ENCODE results near the gene GTF2IRD1. TPM values are rescaled to one million over a fixed set of nuclear protein-coding genes. Genes with fewer than 3 reads are reported as not detected.
"Not testable (repeated sequence)": the region's sequence is repeated elsewhere in the genome, so short reads cannot be mapped to it uniquely, and the experiment has no call there.

GTF2IRD1 gene
- total RNA-seq, 1 experiment from 2014 or later = 34.3 TPM

- Histone ChIP-seq H3K4me2 (ENCODE audit: insufficient read depth, insufficient read length, low read length) (no peak overlapping the region), H3K4me1 (ENCODE audit: insufficient read depth, low read length) (no peaks in the 10 kb centered on the region), H2AK5ac (ENCODE audit: insufficient read length, low read length) (no peak overlapping the region), H3K23me2 (ENCODE audit: insufficient read length, low read depth, low read length, poor library complexity, severe bottlenecking) (no peaks in the 10 kb centered on the region), H3K14ac (ENCODE audit: insufficient read depth, low read length) (no peak overlapping the region), H3T11ph (ENCODE audit: low read length) (no peak overlapping the region), H3K27ac (ENCODE audit: insufficient read length, low read depth, low read length) (no peak overlapping the region), H3K18ac (ENCODE audit: insufficient read length, low read depth, low read length) (no peak overlapping the region), H2BK5ac (ENCODE audit: insufficient read length, low read length) (no peak overlapping the region), H3K9ac (ENCODE audit: extremely low read depth, insufficient read length, low read length) (no peak overlapping the region), H3K79me1 (ENCODE audit: insufficient read depth, low read depth, low read length, poor library complexity, severe bottlenecking) (no peaks in the 10 kb centered on the region), H3K27me3 (ENCODE audit: insufficient read depth, low read length) (no peaks in the 10 kb centered on the region), H4K91ac (ENCODE audit: insufficient read length, low read depth, low read length) (no peak overlapping the region), H2AFZ (ENCODE audit: low read length) (no peak overlapping the region), H2BK12ac (ENCODE audit: insufficient read length, low read depth, low read length) (no peak overlapping the region), H2BK20ac (ENCODE audit: low read depth, low read length, poor library complexity, severe bottlenecking) (no peak overlapping the region), H3K4ac (ENCODE audit: low read depth, low read length) (no peak overlapping the region), H4K8ac (replicated peaks; ENCODE audit: insufficient read length, low read depth, low read length) (no peak overlapping the region), H4K5ac (ENCODE audit: insufficient read length, low read depth, low read length) (no peak overlapping the region), H4K20me1 (ENCODE audit: control insufficient read depth, insufficient read depth, insufficient read length) (no peaks in the 10 kb centered on the region), H3K56ac (ENCODE audit: insufficient read length, low read depth, low read length) (no peak overlapping the region), H2BK15ac (ENCODE audit: low read depth, low read length) (no peak overlapping the region), H3K9me3 (ENCODE audit: control insufficient read depth, low read depth, low read length) (no peaks in the 10 kb centered on the region), H3K79me2 (ENCODE audit: insufficient read depth, low read length) (no peaks in the 10 kb centered on the region), H3K23ac (ENCODE audit: insufficient read length, low read depth, low read length) (no peak overlapping the region), H2BK120ac (ENCODE audit: low read depth, low read length, poor library complexity, severe bottlenecking) (no peak overlapping the region)
- peaks cover 0 to 4% of the 10 kb centered on the region in 2 experiments; a peak in 2 of 4 replicates for H3K4me1 Mint-ChIP-seq
- H3K27ac Mint-ChIP-seq = no peak overlapping the region
- H3K36me3 Mint-ChIP-seq (ENCODE audit: insufficient read depth in 1 of 3, low read depth in 3 of 3) = no peaks in the 10 kb centered on the region
- H3K27me3 Mint-ChIP-seq (ENCODE audit: low read depth) = peaks cover 7% of the 10 kb centered on the region
- no peaks in the 10 kb centered on the region; a peak in 2 of 5 replicates for H3K9me3 Mint-ChIP-seq
- H3K4me3 Mint-ChIP-seq = no peak overlapping the region
- no peak for DNase-seq
- no CpG with 5 or more reads among the region's 2 CpGs for WGBS (ENCODE audit: extremely low coverage, insufficient read length, low lambda C conversion rate)
- TF ChIP-seq, protein P1, sequence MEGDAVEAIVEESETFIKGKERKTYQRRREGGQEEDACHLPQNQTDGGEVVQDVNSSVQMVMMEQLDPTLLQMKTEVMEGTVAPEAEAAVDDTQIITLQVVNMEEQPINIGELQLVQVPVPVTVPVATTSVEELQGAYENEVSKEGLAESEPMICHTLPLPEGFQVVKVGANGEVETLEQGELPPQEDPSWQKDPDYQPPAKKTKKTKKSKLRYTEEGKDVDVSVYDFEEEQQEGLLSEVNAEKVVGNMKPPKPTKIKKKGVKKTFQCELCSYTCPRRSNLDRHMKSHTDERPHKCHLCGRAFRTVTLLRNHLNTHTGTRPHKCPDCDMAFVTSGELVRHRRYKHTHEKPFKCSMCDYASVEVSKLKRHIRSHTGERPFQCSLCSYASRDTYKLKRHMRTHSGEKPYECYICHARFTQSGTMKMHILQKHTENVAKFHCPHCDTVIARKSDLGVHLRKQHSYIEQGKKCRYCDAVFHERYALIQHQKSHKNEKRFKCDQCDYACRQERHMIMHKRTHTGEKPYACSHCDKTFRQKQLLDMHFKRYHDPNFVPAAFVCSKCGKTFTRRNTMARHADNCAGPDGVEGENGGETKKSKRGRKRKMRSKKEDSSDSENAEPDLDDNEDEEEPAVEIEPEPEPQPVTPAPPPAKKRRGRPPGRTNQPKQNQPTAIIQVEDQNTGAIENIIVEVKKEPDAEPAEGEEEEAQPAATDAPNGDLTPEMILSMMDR (conservative IDR thresholded peaks at IDR 0.05) = no peak
These were observed 42.9 kb upstream of the GTF2IRD1 start for GRCh38 chr7:74410772-74411171.

- H3K9me3 Mint-ChIP-seq; H3K4ac ChIP-seq (ENCODE audit: low read depth, low read length); H3K27me3 ChIP-seq (ENCODE audit: insufficient read depth, low read length); H3K4me1 Mint-ChIP-seq; H3K27ac Mint-ChIP-seq; H4K91ac ChIP-seq (ENCODE audit: insufficient read length, low read depth, low read length); H2BK120ac ChIP-seq (ENCODE audit: low read depth, low read length, poor library complexity, severe bottlenecking); H2AFZ ChIP-seq (ENCODE audit: low read length); H3K79me1 ChIP-seq (ENCODE audit: insufficient read depth, low read depth, low read length, poor library complexity, severe bottlenecking); H4K20me1 ChIP-seq (ENCODE audit: control insufficient read depth, insufficient read depth, insufficient read length); H3K18ac ChIP-seq (ENCODE audit: insufficient read length, low read depth, low read length); H3K9me3 ChIP-seq (ENCODE audit: control insufficient read depth, low read depth, low read length); H2BK15ac ChIP-seq (ENCODE audit: low read depth, low read length); H3K23me2 ChIP-seq (ENCODE audit: insufficient read length, low read depth, low read length, poor library complexity, severe bottlenecking); H4K5ac ChIP-seq (ENCODE audit: insufficient read length, low read depth, low read length); H2BK20ac ChIP-seq (ENCODE audit: low read depth, low read length, poor library complexity, severe bottlenecking); H3K4me2 ChIP-seq (ENCODE audit: insufficient read depth, insufficient read length, low read length); H2BK5ac ChIP-seq (ENCODE audit: insufficient read length, low read length); H3K79me2 ChIP-seq (ENCODE audit: insufficient read depth, low read length); H3K27ac ChIP-seq (ENCODE audit: insufficient read length, low read depth, low read length); H2BK12ac ChIP-seq (ENCODE audit: insufficient read length, low read depth, low read length); H3K23ac ChIP-seq (ENCODE audit: insufficient read length, low read depth, low read length); H3K14ac ChIP-seq (ENCODE audit: insufficient read depth, low read length); H3K36me3 Mint-ChIP-seq (ENCODE audit: insufficient read depth in 1 of 3, low read depth in 3 of 3); H3T11ph ChIP-seq (ENCODE audit: low read length); H3K4me3 Mint-ChIP-seq; H3K56ac ChIP-seq (ENCODE audit: insufficient read length, low read depth, low read length); H4K8ac ChIP-seq (replicated peaks; ENCODE audit: insufficient read length, low read depth, low read length); H3K9ac ChIP-seq (ENCODE audit: extremely low read depth, insufficient read length, low read length); H3K4me1 ChIP-seq (ENCODE audit: insufficient read depth, low read length); H2AK5ac ChIP-seq (ENCODE audit: insufficient read length, low read length); H3K27me3 Mint-ChIP-seq (ENCODE audit: low read depth); DNase-seq: not testable (repeated sequence)
- WGBS (ENCODE audit: extremely low coverage, insufficient read length, low lambda C conversion rate) = no CpG with 5 or more reads among the region's 5 CpGs
These were observed 42.1 kb upstream of the GTF2IRD1 start for GRCh38 chr7:74411571-74411970.

All from H9 (cell line).